Testis (tissue), 3 donors: ENCODE measurements around the gene EIF2AK3. TPM values are rescaled to one million over a fixed set of nuclear protein-coding genes. Genes with fewer than 3 reads are reported as not detected.

Source experiments
- DNase-seq: peaks from one replicate; pipeline ENCODE4 v3.0.0-alpha.2; 2019
- H3K27ac ChIP-seq, 2 donors: fragments of 200-600 bp; sonication (generic); one replicate each; pipeline ENCODE4 v1.5.1; 2019
- H3K27me3 ChIP-seq: fragments of 200-600 bp; sonication (generic); one replicate; pipeline ENCODE4 v1.5.1; 2019
- H3K36me3 ChIP-seq: fragments of 200-600 bp; sonication (generic); one replicate; pipeline ENCODE4 v1.5.1; 2017; ENCODE audit warnings: low read depth; ENCODE audit errors: missing control alignments
- H3K4me1 ChIP-seq: fragments of 200-600 bp; sonication (generic); one replicate; pipeline ENCODE4 v1.5.1; 2019
- H3K4me3 ChIP-seq, 2 donors: fragments of 200-600 bp; sonication (generic); one replicate each; pipeline ENCODE4 v1.5.1; 2017 to 2019
- H3K9me3 ChIP-seq: fragments of 200-600 bp; sonication (generic); one replicate; pipeline ENCODE4 v1.5.1; 2017
- POLR2A ChIP-seq: fragments of 450-650 bp; IDR thresholded peaks from one replicate; pipeline ENCODE4 v1.6.1; 2017; ENCODE audit warnings: antibody characterized with exemption, mild to moderate bottlenecking, moderate library complexity
- whole genome bisulfite sequencing, 2 donors: methylation state at CpG; one replicate each; pipeline ENCODE4 v1.1.5; 2018; 5-methylcytosine and 5-hydroxymethylcytosine counted together
- intact Hi-C: fragments of 100-400 bp; cut with DNase I; formaldehyde crosslinking; loops from one replicate; pipeline ENCODE4 v1.15.1; 2023; ENCODE audit warnings: low total_unique reads
- polyA plus RNA-seq: library from polyadenylated mRNA; stranded (reverse); fragments of 350-450 nt; fragmentation: Illumina TruSeq; extraction: RNeasy Lipid Tissue Mini Kit (QIAGEN cat#74804); gene quantifications from one replicate; pipeline ENCODE4 v1.2.3, GENCODE V29; 2014; ENCODE audit warnings: low read depth, low replicate concordance; ENCODE audit not compliant: insufficient read depth
- total RNA-seq, 2 donors: library from RNA; depleted of rRNA; stranded (reverse); fragments of >200 nt; gene quantifications; one replicate each; pipeline ENCODE4 v1.2.3, GENCODE V29; 2016
- TF ChIP-seq, protein P1 (sequence below), 3 experiments: fragments of 450-650 bp in 2 of 3; fragments of 200-600 bp in 1 of 3; sonication (generic) in 1 of 3; IDR thresholded peaks; one replicate each; pipeline ENCODE4 v1.5.1; 2016 to 2019; ENCODE audit warnings: antibody characterized with exemption in 3 of 3, mild to moderate bottlenecking in 2 of 3, moderate library complexity in 1 of 3

Gene EIF2AK3
- total and polyA plus RNA-seq, 3 donors from 2014 or later: 9.0 to 14.7 (median 9.8) TPM

DNA sequence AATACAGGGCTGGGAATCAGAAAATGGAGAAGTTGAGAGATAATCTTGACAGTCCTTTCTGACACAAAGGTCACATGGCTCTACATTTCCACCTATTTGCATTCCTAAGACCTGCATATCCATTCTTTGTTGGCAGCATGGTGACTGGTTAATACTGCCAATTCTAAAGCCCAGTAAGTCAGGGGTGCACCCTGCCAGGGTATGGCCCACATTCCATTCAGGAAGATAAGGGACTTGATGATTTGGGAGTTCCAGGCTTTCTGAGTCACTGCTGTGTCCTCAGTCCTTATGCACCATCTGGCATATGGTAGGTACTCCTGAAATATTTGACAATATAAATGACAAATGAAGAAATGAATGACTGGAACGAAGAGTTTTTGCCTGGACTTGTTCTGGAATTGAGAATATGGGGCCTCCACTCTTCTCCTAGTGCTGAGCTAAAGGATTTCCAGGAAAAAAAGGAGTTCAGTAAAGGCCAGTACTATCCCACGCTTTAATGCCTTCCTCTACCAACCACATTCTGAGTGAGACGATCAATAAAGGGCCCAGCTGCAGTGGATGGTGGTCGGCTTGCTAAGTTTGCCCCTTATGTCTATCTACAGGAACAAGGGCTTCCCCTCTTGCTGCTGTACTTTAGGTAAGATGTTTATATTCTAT lies 31.7 kb upstream of the EIF2AK3 start:
- intact Hi-C loops: no loop called here
- Histone ChIP-seq H3K36me3 (no peaks in the 10 kb centered on the region), H3K27me3 (no peaks in the 10 kb centered on the region), H3K9me3 (no peaks in the 10 kb centered on the region), H3K4me1 (no peaks in the 10 kb centered on the region), H3K27ac (no peak overlapping the region), H3K4me3 (no peak overlapping the region)
- no peak for TF ChIP-seq POLR2A
- WGBS, 2 donors: 82 to 84% methylated on average over 4 of the region's 4 CpGs
- no peak for DNase-seq

DNA sequence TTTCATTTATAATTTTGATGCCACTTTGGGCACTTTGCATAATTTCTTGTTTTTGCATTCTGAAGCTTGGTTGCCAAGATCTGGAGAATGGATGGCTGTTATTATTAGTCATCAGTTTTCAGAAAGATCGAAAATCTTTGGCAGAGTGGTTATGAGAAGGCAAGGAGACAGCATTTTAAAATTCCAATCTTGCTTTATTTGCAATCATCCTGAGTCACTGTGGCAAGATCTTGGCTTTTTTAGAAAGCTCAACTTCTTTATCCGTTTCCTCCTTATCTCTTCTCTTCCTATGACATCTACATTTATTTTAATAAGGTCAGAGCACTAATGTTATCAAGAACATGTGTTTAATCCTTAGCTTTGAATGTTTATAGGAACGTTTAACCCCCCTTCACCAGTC lies 31.1 kb upstream of the EIF2AK3 start:
- no peak overlapping the region for H3K4me3 ChIP-seq
- no peaks in the 10 kb centered on the region for H3K4me1 ChIP-seq
- 65 to 67% methylated on average over 3 of the region's 3 CpGs for WGBS, 2 donors
- H3K36me3 ChIP-seq: no peaks in the 10 kb centered on the region
- H3K9me3 ChIP-seq: no peaks in the 10 kb centered on the region
- no peak for DNase-seq
- intact Hi-C loops: no loop called here
- no peaks in the 10 kb centered on the region for H3K27me3 ChIP-seq
- no peak for TF ChIP-seq POLR2A
- TF ChIP-seq, protein P1, sequence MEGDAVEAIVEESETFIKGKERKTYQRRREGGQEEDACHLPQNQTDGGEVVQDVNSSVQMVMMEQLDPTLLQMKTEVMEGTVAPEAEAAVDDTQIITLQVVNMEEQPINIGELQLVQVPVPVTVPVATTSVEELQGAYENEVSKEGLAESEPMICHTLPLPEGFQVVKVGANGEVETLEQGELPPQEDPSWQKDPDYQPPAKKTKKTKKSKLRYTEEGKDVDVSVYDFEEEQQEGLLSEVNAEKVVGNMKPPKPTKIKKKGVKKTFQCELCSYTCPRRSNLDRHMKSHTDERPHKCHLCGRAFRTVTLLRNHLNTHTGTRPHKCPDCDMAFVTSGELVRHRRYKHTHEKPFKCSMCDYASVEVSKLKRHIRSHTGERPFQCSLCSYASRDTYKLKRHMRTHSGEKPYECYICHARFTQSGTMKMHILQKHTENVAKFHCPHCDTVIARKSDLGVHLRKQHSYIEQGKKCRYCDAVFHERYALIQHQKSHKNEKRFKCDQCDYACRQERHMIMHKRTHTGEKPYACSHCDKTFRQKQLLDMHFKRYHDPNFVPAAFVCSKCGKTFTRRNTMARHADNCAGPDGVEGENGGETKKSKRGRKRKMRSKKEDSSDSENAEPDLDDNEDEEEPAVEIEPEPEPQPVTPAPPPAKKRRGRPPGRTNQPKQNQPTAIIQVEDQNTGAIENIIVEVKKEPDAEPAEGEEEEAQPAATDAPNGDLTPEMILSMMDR (IDR thresholded peaks at IDR 0.05): no peak
- no peak overlapping the region for H3K27ac ChIP-seq

DNA sequence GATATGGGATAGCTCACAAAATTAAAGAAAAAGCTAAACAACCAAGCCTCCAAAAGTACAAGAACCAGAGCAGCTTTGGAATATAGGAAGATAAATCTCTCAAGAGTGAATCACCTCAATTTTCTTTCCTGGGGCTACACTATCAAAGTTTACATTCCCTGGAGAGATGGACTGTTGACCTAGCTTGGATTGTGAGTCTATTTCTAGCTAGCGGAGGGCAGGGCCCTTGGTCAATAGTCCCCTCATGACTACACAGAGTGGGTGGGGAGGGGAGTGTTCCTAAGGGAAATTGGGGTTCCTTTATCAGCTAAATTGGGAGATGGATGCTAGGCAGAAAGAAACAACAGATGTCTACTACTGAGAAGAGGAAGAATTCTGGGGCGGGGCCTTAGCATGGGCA lies 29.9 kb upstream of the EIF2AK3 start:
- intact Hi-C loops: no loop called here
- H3K4me3 ChIP-seq: no peak overlapping the region
- H3K9me3 ChIP-seq: no peaks in the 10 kb centered on the region
- TF ChIP-seq, protein P1 (IDR thresholded peaks at IDR 0.05): no peak
- TF ChIP-seq POLR2A: no peak
- no peak for DNase-seq
- no peak overlapping the region for H3K27ac ChIP-seq
- no peaks in the 10 kb centered on the region for H3K36me3 ChIP-seq
- no peaks in the 10 kb centered on the region for H3K27me3 ChIP-seq
- 86 to 100% methylated on average over 2 of the region's 2 CpGs for WGBS, 2 donors
- no peaks in the 10 kb centered on the region for H3K4me1 ChIP-seq

DNA sequence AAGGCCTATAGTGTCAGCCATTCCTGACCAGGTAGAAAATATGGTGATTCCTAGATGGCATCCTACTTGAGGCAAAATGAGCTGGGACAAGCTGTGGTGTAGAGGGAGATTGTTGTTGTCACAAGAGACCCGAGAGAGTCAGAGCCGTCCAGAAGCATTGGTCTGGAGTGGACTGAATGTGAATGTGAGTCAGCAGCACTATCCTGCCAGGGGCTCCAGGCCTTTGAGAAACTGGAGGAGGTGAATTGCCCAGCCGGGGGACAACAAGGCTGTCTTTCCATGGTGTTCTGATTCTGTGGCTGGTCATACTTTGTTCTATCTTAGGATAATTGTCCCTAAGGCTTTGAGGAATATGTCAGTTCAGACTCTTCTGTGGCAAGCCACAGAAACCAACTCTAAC lies 29.4 kb upstream of the EIF2AK3 start:
- Histone ChIP-seq H3K36me3 (no peaks in the 10 kb centered on the region), H3K27me3 (no peaks in the 10 kb centered on the region), H3K4me1 (no peaks in the 10 kb centered on the region), H3K9me3 (no peaks in the 10 kb centered on the region), H3K4me3 (no peak overlapping the region), H3K27ac (no peak overlapping the region)
- intact Hi-C loops: no loop called here
- 81 to 83% methylated on average over 2 to 3 of the region's 3 CpGs for WGBS, 2 donors
- DNase-seq: no peak
- TF ChIP-seq POLR2A: no peak
- TF ChIP-seq, protein P1 (IDR thresholded peaks at IDR 0.05): no peak

DNA sequence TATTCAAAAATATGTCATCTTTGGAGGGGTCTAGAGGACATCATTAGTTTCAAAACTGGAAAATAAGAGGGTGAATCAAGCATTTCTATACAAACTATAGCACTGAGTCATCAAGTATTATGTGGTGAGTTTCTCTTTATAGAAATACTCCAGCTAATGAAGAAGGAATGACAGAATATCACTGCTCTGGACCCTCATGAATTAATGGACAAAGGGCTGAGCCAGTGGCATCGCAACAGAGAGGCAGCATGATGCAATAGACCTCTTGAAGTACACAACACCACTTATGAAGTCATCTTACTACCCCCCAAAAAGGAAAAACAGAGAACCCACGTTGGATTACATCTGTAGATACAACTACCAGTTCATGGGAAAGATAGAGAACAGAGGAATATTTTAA lies 27.4 kb upstream of the EIF2AK3 start:
- no peak overlapping the region for H3K27ac ChIP-seq
- DNase-seq: no peak
- H3K4me1 ChIP-seq: no peaks in the 10 kb centered on the region
- intact Hi-C loops: no loop called here
- no peaks in the 10 kb centered on the region for H3K9me3 ChIP-seq
- TF ChIP-seq, protein P1 (IDR thresholded peaks at IDR 0.05): no peak
- TF ChIP-seq POLR2A: no peak
- no peaks in the 10 kb centered on the region for H3K36me3 ChIP-seq
- no peak overlapping the region for H3K4me3 ChIP-seq
- WGBS, 2 donors: 76 to 82% methylated on average over 2 of the region's 2 CpGs
- H3K27me3 ChIP-seq: no peaks in the 10 kb centered on the region
